NOMO-1 treated with DMSO at 0.1 percent for 48 hours (cell line): ENCODE results near the gene BBS1.
"Not testable (repeated sequence)": the region's sequence is repeated elsewhere in the genome, so short reads cannot be mapped to it uniquely, and the experiment has no call there.

ENCODE experiments used
- DNase-seq: peaks from one replicate; lab custom pipeline; 2025; ENCODE audit not compliant: unreplicated experiment; lab: John Stamatoyannopoulos, UW

Gene BBS1

DNA sequence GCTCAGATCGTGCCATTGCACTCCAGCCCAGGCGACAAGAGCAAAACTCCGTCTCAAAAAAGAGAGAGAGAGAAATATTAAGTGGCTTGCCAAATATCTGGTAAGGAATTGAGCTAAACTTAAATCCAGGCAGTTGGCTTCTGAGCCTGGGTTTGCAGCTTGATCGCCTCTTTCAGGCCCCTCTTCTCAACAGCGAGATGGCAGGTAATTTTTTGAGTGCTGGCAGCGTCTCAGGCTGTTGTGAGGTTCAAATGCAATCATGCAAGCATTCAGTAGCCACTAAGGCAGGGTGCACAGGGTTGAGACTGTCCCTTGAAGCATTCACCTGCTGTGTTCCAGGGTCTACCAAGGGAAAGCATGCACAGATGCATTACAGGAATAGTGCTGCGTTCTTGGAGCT is 58.6 kb downstream of the BBS1 start:
- DNase-seq, result no peak

DNA sequence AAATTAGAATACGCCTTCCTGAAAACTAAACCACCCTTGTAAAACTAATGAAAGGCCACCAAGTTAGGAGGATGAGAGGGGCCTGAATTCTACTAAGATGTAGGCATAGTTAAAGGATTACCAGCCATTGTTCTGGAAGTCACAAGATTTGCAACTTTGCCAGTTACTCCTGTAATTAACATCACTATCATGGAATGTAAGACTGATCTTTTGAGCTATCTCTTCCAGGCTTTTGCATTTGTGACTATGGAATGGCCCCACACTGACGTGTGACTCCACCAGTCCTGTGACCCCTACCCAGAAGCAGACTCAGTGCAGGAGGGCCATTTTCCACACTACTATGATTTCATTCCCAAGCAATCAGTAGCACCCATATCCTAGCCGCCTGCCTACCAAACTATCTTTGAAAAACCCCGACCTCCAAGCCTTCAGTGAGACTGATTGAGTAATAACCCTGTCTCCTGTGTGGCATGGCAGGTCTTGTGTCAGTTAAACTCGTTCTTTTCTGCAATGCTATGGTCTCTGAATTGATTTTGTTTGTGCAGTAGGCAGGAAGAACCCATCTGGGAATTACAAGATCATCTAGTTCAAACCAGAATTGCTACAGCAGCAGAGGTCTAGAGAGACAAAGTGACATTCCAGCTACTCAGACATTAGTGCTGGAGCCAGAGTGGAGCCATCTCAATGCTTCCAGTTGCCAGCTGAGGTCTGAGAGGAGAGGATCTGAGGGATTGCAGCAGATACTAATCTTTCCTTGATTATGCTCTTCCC is 59.8 kb downstream of the BBS1 start:
- DNase-seq, result no peak

DNA sequence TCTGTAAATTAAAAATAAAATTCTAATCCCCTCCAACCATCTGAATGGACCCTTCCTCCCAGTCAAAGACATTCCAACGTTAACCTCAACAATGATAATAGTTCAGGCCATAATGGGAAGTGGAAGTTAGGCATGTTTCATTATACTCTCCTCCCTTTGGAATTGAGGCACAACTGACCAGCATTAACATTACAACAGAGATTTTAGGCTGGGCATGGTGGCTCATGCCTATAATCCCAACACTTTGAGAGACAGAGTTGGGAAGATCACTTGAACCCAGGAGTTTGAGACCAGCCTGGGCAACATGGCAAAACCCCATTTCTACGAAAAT is 60.4 kb downstream of the BBS1 start:
- no peak for DNase-seq

DNA sequence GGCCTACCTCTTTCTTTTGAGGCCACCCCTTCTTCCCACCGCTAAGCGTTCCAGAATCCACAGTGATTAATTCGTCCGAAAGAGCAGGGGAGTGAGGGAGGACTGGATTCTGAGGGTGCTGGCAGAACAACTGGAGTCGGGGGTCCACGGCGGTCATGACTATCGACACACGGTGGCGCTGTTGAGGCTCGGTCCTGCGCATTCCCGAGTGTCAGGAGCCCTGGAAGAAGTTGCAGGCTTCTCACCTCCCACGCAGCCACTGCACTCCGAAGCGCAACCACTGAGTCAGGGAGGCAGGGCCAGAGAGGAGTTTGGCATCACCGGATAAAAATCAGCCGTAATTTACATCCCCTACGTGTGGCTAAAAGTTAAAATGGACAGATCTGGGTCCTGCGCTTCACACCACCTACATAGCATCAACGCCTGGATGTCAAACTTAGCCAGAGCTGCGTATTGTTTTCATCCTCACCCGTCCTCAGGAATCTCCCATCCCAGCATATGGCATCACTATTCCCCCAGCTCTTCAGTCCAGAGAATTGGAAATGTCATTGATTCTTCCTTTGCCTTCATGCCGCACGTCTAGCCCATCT is 68.7 kb downstream of the BBS1 start:
- peak; percentile 21 for DNase-seq

DNA sequence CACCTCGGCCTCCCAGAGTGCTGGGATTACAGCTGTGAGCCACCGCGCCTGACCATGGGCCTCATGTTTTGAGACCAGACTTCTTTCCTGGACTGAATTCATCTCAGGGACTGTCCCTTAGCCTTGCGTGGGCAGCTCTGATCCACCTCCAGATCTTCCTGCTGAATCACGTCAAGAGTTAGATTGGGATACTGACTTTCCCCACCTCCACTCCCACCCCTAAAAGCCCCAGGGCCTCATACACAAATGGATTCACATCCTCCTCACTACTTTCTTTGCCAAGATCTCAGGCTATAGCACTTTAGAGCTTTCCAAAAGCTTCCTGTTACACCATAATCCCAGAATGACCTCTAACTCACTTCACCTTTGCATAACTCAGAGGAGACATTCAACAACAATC is 70.4 kb downstream of the BBS1 start:
- DNase-seq, result no peak

DNA sequence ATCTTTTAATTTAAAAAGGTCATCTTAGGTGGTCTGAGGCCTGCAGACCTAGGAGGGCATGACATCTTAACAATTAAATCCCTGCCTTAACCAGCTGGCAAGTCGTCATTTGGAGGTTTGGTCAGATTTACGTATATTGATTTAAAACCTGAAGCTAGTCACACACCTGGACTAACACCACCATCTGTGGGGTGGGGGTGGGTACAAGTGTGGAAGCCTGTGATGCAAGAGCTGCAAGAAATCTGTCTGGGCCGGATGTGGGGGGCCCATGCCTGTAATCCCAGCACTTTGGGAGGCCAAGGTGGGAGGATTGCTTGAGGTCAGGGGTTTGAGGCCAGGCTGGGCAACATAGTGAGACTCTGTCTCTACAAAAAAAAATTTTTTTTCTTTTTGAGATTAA is 70.8 kb downstream of the BBS1 start:
- no peak for DNase-seq

DNA sequence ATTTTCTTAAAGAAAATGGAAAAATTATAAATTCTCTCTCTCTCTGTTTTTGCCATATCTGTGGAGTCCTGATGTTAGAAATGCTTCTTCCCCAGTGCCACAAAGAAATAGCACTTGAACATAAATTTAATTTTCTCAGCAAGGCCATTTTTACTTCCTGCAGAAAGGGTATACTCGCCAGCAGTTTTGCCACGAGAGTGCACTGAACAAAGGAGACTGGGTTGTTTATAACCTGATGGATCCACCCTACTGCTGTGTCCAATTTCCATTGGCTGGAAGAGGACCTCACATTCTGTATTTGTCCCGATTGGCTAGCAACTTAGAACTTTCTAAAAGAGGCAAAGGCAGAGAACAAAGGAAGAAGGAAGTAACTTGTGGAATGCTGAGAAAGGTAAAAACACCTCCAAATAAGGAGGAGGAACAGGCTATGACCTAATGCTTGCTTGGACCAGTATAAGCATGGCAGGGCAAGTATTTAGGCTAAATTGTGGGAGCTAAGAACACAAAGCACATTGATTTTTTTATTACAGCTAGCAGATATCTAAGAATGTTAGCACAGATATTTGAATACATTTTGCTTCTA is 72.2 kb downstream of the BBS1 start:
- DNase-seq, result not testable (repeated sequence)
